ENCODE measurements around the gene LAMA1. TPM values are rescaled to one million over a fixed set of nuclear protein-coding genes. Genes with fewer than 3 reads are reported as not detected.

Gene LAMA1
- polyA plus RNA-seq, 3 donors: 75.1 to 106 (median 90.0) TPM

- no peak for DNase-seq
These were observed 55.4 kb downstream of the LAMA1 start for GRCh38 chr18:7062236-7062635.

GRCh38 chr18:7059276-7059675, 58.3 kb downstream of the LAMA1 start:
- DNase-seq: peak; percentile 52

DNA sequence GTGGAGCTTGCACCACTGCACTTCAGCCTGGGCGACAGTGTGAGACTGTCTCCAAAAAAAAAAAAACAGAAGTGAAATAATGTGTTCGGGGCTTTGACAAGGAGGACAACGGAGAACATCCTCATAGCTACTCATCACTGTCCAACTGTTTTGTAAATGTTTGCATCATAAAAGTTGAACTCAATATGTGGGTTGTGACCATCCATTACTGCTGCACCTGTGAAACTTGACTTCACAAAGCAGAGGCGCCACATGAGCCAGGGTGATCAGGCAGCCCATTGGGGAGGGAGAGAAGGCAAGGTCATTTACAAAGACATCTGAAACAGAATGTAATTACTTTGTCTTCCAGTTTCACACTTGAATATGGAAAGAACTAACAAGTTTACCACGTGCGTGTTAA, 61.6 kb downstream of the LAMA1 start:
- no peak for DNase-seq

- DNase-seq: no peak
These were observed 67.6 kb downstream of the LAMA1 start for GRCh38 chr18:7049951-7050350.

DNA sequence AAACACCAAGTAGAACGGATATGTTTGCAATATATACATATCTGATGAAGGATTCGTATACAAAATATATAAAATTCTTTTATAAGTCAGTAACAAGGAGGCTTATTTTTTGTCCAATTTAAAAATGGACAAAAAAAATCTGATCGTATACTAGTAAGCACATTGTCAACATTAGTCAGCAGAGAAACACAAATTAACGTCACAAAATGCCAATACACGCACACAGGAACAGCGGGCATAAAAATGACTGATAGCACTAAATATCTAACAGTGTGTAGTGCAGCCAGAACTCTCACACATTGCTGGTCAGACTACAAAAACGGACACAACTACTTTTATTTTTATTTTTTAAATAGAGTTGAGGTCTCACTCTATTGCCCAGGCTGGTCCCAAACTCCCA, 69.5 kb downstream of the LAMA1 start:
- DNase-seq: no peak

GRCh38 chr18:7047336-7047735, 70.3 kb downstream of the LAMA1 start:
- DNase-seq: no peak

GRCh38 chr18:7038330-7038851, 79.2 kb downstream of the LAMA1 start:
- DNase-seq: peak; percentile 82

DNA sequence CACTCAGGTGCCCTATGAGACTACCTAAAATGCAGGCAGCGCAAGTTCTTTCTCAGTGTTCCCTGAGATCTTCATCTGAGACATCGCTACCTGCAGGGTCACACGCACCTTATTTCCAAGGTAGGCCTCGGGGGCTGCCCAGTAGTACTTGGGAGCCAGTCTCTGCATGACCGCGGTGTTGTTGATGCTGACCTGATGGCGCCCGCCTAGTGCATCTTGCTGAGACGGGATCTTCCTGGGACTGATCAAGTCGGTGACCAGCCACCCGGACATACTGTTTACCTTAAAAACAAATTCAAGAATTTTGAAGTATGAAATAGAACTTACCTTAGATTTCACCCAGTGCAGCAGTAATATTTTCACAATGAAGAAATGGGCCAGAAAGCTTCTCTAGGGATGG, 80.1 kb downstream of the LAMA1 start:
- no peak for DNase-seq

- no peak for DNase-seq
These were observed 81.8 kb downstream of the LAMA1 start for GRCh38 chr18:7035807-7036206.

DNA sequence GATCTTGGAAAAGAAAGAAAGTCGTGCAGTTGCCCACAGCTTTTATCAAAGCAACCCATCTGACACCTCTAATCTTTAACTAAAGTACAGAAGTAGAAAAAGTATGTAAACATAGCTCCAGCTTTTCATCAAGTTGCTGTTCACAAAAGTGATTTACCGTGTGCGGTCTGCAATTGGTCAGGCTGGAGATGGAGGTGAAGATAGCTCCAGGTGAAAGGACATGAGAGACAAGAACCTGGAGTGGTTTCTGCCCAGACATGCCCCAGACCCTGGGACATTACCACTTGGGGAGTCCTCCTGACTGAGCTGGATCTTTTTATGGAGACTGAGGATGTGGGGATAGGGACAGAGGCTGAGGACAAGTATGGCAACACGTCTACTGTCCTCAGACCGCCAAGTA, 82.7 kb downstream of the LAMA1 start:
- DNase-seq: no peak

DNA sequence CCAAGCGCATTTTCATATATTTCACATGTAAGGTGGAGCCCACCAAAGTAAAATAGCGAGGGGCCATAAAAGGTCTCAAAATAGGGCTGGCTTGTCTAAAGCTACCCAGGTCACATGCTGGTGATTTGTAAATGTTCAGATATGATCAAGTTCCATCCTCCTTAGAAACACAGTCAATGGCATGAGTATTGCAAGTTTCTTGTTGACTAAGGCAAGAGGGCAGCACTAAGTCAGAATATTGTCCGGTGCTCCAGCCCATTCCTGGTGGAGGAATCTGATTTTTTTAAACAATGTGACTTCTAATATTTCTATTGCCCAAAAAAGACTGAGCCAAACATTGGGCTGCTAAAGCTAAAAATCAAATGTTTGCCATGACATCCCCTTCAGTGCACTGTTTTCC, 85.1 kb downstream of the LAMA1 start:
- no peak for DNase-seq

GRCh38 chr18:7028625-7029024, 89.0 kb downstream of the LAMA1 start:
- no peak for DNase-seq

DNA sequence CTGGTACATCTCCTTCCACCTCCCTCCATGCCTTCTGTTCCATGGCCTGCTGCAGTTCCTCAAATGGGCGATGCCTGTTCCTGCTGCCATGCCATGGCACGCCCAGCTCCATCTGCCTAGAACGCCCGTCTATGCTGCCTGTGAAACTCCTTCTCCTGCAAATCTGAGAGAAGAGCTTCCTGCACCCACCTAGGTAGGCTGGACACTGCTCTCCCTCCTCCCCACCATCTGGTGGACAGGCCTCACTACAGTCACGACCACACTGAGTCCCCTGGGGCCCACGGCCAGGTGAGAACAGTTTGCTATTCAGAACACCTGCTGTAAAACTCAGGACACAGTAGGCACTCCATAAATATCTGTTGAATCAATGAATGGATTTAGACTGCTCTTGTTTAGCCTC, 92.4 kb downstream of the LAMA1 start:
- no peak for DNase-seq

GRCh38 chr18:7023581-7023980, 94.0 kb downstream of the LAMA1 start:
- no peak for DNase-seq

DNA sequence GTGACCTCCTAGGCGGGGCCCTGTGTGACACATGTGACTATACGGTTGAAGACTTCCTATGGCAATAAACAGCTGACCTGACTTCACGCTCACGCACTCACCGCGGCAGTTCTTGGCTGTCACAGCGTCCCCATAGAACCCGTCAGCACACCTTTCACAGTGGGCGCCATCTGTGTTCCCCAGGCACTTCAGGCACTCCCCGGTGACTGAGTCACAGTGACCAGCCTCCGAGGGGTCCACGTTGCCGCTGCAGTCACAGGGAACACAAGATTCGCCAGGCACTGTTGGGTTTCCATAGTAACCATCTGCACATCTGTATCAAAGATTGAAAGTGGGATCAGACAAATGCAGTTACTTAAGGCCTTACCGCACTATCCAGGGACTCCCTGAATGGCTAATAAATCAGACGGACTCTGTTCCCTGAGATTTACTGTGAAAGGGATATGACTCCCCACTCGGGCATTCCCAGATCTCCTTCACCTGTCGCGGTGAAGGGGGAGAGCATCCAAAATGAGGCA, 94.5 kb downstream of the LAMA1 start:
- no peak for DNase-seq

DNA sequence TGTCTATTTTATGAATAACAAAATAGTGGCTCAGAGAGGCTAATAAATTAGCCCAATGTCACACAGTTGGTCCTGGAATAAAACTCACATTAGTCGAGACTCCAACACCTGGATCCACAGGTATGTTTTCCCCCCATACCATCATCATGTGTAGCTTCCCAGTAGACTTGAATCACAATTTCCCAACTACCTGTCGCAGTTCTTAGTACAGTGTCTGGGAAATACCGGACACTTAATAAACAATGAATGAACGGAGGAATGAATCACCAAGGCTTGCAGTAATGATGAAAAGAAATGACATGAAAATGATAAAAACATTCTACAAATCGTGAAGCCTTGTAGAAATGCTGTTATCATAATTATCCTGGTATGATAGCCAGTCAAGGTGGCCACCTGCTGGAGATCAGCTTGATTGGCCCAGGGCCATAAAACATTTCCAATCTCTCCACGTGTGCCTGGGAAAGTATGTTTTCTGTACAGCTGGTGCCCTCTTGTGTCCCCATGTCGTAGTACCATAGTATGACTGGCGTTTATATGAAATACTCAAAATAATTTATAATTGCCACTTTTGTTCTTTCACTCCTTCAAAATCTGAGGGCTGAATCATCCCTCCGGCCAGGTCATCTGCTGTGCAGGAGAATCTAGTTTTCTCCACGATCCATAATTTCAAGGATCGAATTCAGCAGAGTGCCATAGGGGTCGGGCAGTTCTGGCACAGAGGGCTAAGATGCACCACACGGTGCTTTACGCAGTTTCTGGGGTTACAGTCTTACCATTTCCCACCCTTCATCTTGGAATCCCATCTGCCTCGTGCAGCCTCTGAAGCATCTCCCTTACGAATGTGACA, 95.4 kb downstream of the LAMA1 start:
- peak; percentile 20 for DNase-seq

- no peak for DNase-seq
These were observed 96.4 kb downstream of the LAMA1 start for GRCh38 chr18:7020995-7021777.

DNA sequence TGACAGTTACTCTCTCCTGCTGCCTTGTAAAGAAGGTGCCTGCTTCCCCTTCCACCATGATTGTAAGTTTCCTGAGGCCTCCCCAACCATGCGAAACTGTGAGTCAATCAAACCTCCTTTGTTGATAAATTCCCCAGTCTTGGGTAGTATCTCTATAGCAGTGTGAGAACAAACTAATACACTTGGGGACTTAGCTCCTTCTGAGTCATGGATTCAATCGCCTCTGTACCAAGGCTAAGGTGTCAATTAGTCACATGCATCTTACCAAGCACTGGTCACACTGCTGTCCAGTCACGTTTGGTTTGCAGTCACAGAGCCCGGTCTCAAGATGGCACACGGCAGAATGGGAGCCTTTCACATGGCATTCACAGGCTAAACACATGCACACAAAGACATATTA, 100.6 kb downstream of the LAMA1 start:
- no peak for DNase-seq

GRCh38 chr18:7011142-7011541, 106.5 kb downstream of the LAMA1 start:
- DNase-seq: no peak

GRCh38 chr18:7004009-7004408, 113.6 kb downstream of the LAMA1 start:
- DNase-seq: no peak

DNA sequence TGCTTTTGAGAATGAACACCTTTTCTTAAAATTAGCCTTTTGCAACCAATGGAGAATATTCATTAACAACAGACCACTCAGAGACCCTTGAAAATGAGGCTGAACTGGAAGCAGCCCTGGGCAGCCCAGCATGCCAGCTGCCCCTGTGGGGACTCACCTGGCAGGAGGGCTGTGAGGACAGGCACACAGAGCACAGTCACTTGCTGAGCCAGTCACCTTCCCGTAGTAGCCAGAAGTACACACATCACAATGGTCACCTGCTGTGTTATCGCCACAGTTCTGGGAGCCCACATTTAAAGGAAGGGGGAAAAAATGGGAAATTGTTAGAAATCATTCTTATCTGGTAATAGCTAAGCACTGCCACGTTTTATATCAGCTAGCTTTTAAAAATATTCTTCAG, 115.5 kb downstream of the LAMA1 start:
- DNase-seq: no peak

DNA sequence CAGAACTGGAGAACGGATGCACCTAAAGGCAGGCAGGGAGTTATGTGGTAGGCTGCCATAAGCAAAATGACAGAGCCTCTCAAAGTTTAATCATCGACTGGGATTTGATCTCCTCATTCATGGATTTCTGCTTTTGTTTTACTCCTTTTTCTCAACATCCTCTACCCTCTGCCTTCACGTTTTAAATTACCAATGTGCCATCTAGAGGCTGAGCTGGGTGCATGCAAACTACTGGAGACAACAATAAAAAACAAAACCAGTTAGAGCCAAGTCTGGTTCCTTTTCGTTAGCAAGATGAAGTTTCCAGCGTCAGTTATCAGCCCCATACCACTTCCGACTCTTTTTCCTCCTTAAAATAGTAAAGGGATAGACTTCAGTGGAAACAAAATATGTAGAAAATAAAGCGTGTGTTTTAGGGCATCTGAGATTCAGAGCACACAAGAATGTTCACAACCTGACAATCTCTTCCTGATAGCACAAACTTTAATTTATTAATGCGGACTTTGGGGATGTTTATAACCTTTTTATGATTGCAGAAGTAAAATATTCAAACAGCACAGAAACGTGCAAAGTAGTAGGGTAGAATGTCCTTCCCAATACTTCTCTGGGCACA, 117.0 kb downstream of the LAMA1 start:
- peak; percentile 23 for DNase-seq

Data from renal pelvis (tissue), 4 donors.